Measurements from ENCODE around the gene FAM200B. TPM values are rescaled to one million over a fixed set of nuclear protein-coding genes. Genes with fewer than 3 reads are reported as not detected.

FAM200B gene
- total RNA-seq, 1 donor = 31.8 TPM

DNA sequence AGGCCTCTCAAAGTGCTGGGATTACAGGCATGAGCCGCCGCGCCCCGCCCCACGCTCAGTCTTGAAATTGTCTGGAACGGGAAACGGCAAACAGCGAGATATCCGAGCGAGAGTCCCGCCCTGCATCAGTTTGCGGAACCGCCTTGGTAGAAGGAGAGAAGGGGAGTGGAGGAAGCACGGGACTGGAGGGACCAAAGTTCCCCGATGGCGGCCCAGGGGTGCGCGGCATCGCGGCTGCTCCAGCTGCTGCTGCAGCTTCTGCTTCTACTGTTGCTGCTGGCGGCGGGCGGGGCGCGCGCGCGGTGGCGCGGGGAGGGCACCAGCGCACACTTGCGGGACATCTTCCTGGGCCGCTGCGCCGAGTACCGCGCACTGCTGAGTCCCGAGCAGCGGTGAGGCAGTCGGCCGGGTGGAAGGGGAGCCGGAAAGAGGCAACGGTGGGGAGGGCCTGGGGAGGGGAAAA lies 21.3 kb downstream of the FAM200B start, which contains the start of gene BST1:
Gene BST1, plus strand, starts transcription at position 125 of the 463 bp plus-strand sequence. Its CDS starts 80 bp downstream, at position 205.
- Histone ChIP-seq H3K79me2 (ENCODE audit: insufficient read depth, low read length) (no peaks in the 10 kb centered on the region), H3K9me3 (ENCODE audit: low read depth, low read length) (no peaks in the 10 kb centered on the region), H2AFZ (ENCODE audit: low read length) (peak within 1 kb of the TSS; percentile 93), H3K27ac (ENCODE audit: low read depth, low read length) (no peak within 1 kb of the TSS), H3K4me1 (ENCODE audit: insufficient read depth, low read length) (peaks cover 6% of the 10 kb centered on the region), H3K4me2 (ENCODE audit: insufficient read depth, low read length) (peak within 1 kb of the TSS; percentile 86), H3K4me3 (ENCODE audit: insufficient read depth, low read length) (peak within 1 kb of the TSS; percentile 78), H3K27me3 (ENCODE audit: insufficient read depth, low read length) (no peaks in the 10 kb centered on the region), H3K36me3 (ENCODE audit: insufficient read depth, low read length) (no peaks in the 10 kb centered on the region), H4K20me1 (ENCODE audit: insufficient read depth, low read length) (no peaks in the 10 kb centered on the region)
- peak; percentile 90 for DNase-seq (ENCODE audit: insufficient read length, low spot score, missing footprints)
- TF ChIP-seq, protein P1, sequence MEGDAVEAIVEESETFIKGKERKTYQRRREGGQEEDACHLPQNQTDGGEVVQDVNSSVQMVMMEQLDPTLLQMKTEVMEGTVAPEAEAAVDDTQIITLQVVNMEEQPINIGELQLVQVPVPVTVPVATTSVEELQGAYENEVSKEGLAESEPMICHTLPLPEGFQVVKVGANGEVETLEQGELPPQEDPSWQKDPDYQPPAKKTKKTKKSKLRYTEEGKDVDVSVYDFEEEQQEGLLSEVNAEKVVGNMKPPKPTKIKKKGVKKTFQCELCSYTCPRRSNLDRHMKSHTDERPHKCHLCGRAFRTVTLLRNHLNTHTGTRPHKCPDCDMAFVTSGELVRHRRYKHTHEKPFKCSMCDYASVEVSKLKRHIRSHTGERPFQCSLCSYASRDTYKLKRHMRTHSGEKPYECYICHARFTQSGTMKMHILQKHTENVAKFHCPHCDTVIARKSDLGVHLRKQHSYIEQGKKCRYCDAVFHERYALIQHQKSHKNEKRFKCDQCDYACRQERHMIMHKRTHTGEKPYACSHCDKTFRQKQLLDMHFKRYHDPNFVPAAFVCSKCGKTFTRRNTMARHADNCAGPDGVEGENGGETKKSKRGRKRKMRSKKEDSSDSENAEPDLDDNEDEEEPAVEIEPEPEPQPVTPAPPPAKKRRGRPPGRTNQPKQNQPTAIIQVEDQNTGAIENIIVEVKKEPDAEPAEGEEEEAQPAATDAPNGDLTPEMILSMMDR (IDR thresholded peaks at IDR 0.05; ENCODE audit: extremely low read depth, low read depth, low read length) = no peak

DNA sequence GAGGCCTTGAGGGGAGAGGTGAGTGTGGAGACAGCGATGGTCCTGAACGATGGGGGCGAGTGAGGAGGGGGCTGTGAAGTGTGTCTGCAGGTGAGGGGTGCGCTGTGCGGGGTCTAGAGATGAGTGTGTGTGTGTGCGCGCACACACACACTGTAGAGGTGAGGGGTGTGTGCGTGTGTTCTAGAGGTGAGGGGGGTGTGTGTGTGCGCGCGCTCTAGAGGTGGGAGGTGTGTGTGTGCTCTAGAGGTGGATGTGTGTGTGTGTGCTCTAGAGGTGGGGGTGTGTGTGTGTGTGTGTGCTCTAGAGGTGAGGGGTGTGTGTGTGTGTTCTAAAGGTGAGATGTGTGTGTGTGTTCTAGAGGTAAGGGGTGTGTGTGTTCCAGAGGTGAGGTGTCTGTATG lies 21.8 kb downstream of the FAM200B start:
- TF ChIP-seq, protein P1 (IDR thresholded peaks at IDR 0.05; ENCODE audit: extremely low read depth, low read depth, low read length) = no peak
- H3K4me3 ChIP-seq (ENCODE audit: insufficient read depth, low read length) = peak overlapping the region; percentile 78
- peak overlapping the region; percentile 86 for H3K4me2 ChIP-seq (ENCODE audit: insufficient read depth, low read length)
- peaks cover 6% of the 10 kb centered on the region for H3K4me1 ChIP-seq (ENCODE audit: insufficient read depth, low read length)
- no peak overlapping the region for H3K27ac ChIP-seq (ENCODE audit: low read depth, low read length)
- no peaks in the 10 kb centered on the region for H3K36me3 ChIP-seq (ENCODE audit: insufficient read depth, low read length)
- H3K9me3 ChIP-seq (ENCODE audit: low read depth, low read length) = no peaks in the 10 kb centered on the region
- H3K79me2 ChIP-seq (ENCODE audit: insufficient read depth, low read length) = no peaks in the 10 kb centered on the region
- H2AFZ ChIP-seq (ENCODE audit: low read length) = peak overlapping the region; percentile 93
- DNase-seq (ENCODE audit: insufficient read length, low spot score, missing footprints) = no peak
- no peaks in the 10 kb centered on the region for H4K20me1 ChIP-seq (ENCODE audit: insufficient read depth, low read length)
- H3K27me3 ChIP-seq (ENCODE audit: insufficient read depth, low read length) = no peaks in the 10 kb centered on the region

DNA sequence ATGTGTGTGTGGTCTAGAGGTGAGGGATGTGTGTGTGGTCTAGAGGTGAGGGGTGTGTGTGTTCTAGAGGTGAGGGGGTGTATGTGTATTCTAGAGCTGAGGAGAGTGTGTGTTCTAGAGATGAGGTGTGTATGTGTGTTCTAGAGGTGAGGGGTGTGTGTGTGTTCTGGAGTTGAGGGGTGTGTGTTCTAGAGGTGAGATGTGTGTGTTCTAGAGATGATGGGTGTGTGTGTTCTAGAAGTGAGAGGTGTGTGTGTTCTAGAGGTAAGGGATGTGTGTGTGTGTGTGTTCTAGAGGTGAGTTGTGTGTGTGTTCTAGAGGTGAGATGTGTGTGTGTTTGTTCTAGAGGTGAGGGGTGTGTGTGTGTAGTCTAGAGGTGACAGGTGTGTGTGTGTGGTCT lies 22.5 kb downstream of the FAM200B start:
- H3K27ac ChIP-seq (ENCODE audit: low read depth, low read length) = no peak overlapping the region
- H3K79me2 ChIP-seq (ENCODE audit: insufficient read depth, low read length) = no peaks in the 10 kb centered on the region
- H3K27me3 ChIP-seq (ENCODE audit: insufficient read depth, low read length) = no peaks in the 10 kb centered on the region
- no peak overlapping the region for H3K4me3 ChIP-seq (ENCODE audit: insufficient read depth, low read length)
- H3K36me3 ChIP-seq (ENCODE audit: insufficient read depth, low read length) = no peaks in the 10 kb centered on the region
- no peaks in the 10 kb centered on the region for H3K9me3 ChIP-seq (ENCODE audit: low read depth, low read length)
- TF ChIP-seq, protein P1 (IDR thresholded peaks at IDR 0.05; ENCODE audit: extremely low read depth, low read depth, low read length) = no peak
- no peak overlapping the region for H2AFZ ChIP-seq (ENCODE audit: low read length)
- peak overlapping the region; percentile 86 for H3K4me2 ChIP-seq (ENCODE audit: insufficient read depth, low read length)
- no peaks in the 10 kb centered on the region for H4K20me1 ChIP-seq (ENCODE audit: insufficient read depth, low read length)
- H3K4me1 ChIP-seq (ENCODE audit: insufficient read depth, low read length) = peaks cover 6% of the 10 kb centered on the region
- DNase-seq (ENCODE audit: insufficient read length, low spot score, missing footprints) = no peak

DNA sequence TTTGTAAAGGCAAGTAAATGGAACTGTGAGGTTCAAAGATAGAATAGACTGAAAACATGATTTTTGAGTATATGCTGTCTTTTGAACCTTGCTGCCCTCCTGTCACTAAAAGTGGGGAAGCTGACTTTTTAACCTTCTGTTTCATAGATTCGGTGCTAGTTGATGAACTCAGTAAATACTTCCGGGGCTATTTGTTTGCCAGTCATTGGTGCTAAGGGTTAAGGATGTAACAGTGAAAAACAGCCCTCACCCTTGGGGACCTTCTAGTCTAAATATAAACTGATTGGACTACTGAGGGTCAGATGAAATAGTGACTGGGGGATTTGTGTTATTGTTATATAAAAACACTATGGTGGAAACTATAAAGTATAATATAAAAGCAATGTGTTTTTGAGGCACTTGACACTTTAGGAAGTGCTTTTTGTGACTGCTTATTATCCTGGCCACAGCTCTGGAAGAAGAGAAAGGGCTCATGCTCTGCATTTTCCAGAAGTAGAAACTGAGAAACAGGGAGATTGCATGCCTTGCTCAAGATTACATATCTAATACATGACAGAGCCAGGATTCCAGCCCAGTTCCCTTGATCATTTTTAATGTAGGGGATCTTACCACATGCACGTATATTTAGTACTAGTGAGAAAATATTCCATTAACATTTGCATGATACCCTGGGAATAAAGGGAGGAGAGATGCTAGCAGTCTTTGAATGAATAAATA lies 25.2 kb downstream of the FAM200B start:
- H3K36me3 ChIP-seq (ENCODE audit: insufficient read depth, low read length) = no peaks in the 10 kb centered on the region
- H3K4me3 ChIP-seq (ENCODE audit: insufficient read depth, low read length) = no peak overlapping the region
- no peak overlapping the region for H3K27ac ChIP-seq (ENCODE audit: low read depth, low read length)
- peak; percentile 87 for DNase-seq (ENCODE audit: insufficient read length, low spot score, missing footprints)
- no peaks in the 10 kb centered on the region for H3K79me2 ChIP-seq (ENCODE audit: insufficient read depth, low read length)
- no peaks in the 10 kb centered on the region for H3K27me3 ChIP-seq (ENCODE audit: insufficient read depth, low read length)
- no peak overlapping the region for H3K4me2 ChIP-seq (ENCODE audit: insufficient read depth, low read length)
- peak overlapping the region; percentile 40 for H2AFZ ChIP-seq (ENCODE audit: low read length)
- no peaks in the 10 kb centered on the region for H4K20me1 ChIP-seq (ENCODE audit: insufficient read depth, low read length)
- H3K9me3 ChIP-seq (ENCODE audit: low read depth, low read length) = no peaks in the 10 kb centered on the region
- TF ChIP-seq, protein P1 (IDR thresholded peaks at IDR 0.05; ENCODE audit: extremely low read depth, low read depth, low read length) = no peak
- peaks cover 6% of the 10 kb centered on the region for H3K4me1 ChIP-seq (ENCODE audit: insufficient read depth, low read length)

Data from osteoblast (primary cell).